Measurements from ENCODE around the gene FHIT. TPM values are rescaled to one million over a fixed set of nuclear protein-coding genes. Genes with fewer than 3 reads are reported as not detected.

The FHIT gene
- total RNA-seq, 2 experiments from 2014 or later = 9.6 to 9.7 TPM

DNA sequence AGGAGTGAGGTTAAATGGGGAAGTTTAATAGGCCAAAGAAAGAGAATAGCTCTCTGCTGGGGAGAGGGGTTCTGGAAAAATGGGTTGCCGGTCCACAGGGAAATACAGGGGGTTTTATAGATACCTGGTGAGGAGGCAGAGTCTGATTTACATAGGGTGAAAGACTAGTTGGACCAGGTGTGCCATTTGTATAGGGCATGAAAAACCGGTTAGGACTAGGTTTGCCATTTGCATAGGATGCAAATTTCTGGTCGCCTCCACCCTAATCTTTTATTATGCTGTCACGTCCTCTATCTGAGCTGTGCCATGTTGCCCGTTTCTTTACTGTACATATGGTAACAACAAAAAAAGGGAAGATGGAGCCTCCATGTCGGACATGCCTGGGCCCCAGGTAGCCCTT, 960.1 kb downstream of the FHIT start:
- Mint-ChIP-seq H3K27ac (no peak overlapping the region), H3K9me3 (no peaks in the 10 kb centered on the region), H3K36me3 (ENCODE audit: low read depth) (no peaks in the 10 kb centered on the region), H3K27me3 (no peaks in the 10 kb centered on the region), H3K4me3 (no peak overlapping the region), H3K4me1 (peaks cover 9% of the 10 kb centered on the region)
- POLR2A ChIA-PET = no interaction called here
- CTCF ChIA-PET = no interaction called here
- no peak for DNase-seq

DNA sequence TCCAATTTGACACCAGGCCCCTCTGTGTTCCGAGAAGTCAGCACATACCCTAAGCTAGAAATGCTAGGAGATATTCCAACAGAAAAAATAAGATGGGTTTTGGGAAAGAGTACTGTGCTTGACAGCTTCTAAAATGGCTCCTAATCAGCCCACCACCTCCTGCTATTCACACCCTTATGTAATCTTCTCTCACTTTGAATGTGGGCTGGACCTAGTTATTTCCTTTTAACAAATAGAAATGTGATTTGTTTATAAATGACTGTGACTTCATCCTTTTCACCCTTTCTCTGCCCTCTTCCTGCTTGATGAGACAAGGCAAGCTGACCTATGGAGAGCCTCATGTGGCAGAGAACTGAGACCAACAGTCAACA, 961.1 kb downstream of the FHIT start:
- CTCF ChIA-PET = no interaction called here
- POLR2A ChIA-PET = no interaction called here
- Mint-ChIP-seq H3K27ac (no peak overlapping the region), H3K36me3 (ENCODE audit: low read depth) (no peaks in the 10 kb centered on the region), H3K4me3 (no peak overlapping the region), H3K27me3 (no peaks in the 10 kb centered on the region), H3K4me1 (peaks cover 9% of the 10 kb centered on the region), H3K9me3 (no peaks in the 10 kb centered on the region)
- DNase-seq = no peak

DNA sequence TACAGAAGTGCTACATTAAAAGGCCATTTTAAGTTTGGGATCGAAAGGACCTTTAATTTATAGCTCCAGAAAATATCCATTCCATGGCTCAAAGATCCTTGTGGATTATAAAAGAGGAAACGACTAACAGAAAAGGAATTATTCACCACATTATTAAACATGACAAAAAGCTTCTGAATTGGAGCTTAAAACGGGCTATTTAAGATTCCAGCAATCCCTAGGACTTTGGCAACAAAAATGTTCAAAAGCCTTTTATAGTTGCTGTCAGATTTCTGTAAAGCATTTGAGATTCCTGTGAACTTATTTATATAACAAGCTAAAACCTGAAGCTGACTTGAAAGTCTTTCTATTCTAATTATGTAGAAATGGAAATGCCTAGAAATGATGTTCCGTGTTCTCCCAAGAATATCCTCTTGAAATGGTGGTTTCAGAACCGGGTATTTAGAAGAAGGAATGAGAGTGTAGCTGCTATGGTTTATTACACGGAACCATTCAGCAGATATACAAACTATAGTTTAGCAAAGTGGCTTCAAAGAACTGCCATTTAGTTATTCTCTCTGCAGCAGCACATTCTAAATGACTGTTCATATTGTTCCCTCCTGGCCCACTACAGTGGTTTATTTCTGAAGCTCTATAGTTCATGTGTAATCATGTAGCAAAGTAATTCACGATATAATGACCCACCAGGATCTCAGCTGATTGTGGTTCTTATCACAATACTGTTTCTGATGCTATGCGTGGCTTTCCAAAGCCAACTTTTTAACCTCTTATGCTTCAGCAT, 961.7 kb downstream of the FHIT start:
- CTCF ChIA-PET = no interaction called here
- no peaks in the 10 kb centered on the region for H3K27me3 Mint-ChIP-seq
- no peak for DNase-seq
- H3K9me3 Mint-ChIP-seq = no peaks in the 10 kb centered on the region
- H3K36me3 Mint-ChIP-seq (ENCODE audit: low read depth) = no peaks in the 10 kb centered on the region
- POLR2A ChIA-PET = no interaction called here
- H3K4me1 Mint-ChIP-seq = peaks cover 6% of the 10 kb centered on the region
- H3K4me3 Mint-ChIP-seq = no peak overlapping the region
- H3K27ac Mint-ChIP-seq = no peak overlapping the region

DNA sequence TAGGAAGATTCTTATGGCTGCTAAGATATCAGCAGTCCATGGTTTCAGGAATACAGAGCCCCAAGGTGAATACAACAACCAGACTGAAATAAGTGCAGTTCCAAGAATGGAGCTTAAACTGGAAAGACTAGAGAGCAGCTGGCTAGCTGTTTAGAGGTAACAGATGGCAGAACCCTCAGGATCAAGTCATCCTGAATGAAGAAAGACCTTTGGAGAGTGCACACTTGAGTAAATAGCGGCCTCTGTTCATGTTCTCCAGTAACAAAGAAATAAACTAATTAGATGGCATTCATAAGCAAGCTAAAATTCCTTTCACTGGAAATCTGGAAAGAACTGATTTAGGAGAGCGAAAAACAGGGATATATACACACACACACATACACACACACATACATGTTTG, 968.4 kb downstream of the FHIT start:
- no peaks in the 10 kb centered on the region for H3K27me3 Mint-ChIP-seq
- no peaks in the 10 kb centered on the region for H3K4me1 Mint-ChIP-seq
- DNase-seq = no peak
- H3K36me3 Mint-ChIP-seq (ENCODE audit: low read depth) = no peaks in the 10 kb centered on the region
- CTCF ChIA-PET = no interaction called here
- no peak overlapping the region for H3K27ac Mint-ChIP-seq
- POLR2A ChIA-PET = no interaction called here
- no peak overlapping the region for H3K4me3 Mint-ChIP-seq
- H3K9me3 Mint-ChIP-seq = no peaks in the 10 kb centered on the region

DNA sequence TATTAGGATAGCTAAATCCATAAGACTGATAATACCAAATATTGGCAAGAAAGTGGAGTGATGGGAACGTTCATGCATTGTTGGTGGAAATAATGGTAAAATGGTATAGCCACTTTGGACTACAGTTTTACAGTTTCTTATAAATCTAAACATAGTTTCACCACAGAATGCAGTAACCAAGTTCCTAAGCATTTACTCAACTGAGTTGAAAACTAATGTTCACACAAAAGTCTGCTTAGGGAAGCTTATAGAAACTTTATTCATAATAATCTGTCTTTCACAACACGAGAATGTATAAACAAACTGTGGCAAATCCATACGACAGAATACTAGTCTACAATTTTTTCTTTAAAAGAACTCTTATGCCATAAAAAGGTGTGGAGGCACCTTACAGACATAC, 969.3 kb downstream of the FHIT start:
- no peaks in the 10 kb centered on the region for H3K36me3 Mint-ChIP-seq (ENCODE audit: low read depth)
- no peak for DNase-seq
- H3K4me1 Mint-ChIP-seq = no peaks in the 10 kb centered on the region
- ChIA-PET POLR2A (no interaction called here), CTCF (no interaction called here)
- H3K9me3 Mint-ChIP-seq = peaks cover 2% of the 10 kb centered on the region
- no peak overlapping the region for H3K27ac Mint-ChIP-seq
- no peaks in the 10 kb centered on the region for H3K27me3 Mint-ChIP-seq
- H3K4me3 Mint-ChIP-seq = no peak overlapping the region

DNA sequence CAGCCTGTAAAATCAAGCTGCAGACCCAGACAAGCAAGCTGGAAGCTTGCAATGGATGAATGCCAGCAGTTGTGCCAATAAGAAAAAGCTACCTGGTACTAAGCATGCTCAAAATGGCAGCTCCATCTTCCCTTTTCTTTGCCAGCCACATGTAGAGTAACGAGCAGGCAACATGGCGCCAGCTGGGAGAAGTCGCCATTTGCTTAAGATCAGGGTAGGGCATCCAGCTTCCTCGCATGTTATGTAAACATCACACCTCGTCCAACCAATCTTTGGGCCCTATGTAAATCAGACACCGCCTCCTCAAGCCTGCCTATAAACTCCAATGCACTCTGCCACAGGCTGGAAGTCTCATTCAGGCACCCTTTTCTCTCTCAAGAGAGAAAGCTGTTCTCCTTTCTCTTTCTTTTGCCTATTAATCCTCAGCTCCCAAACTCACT, 973.9 kb downstream of the FHIT start:
- DNase-seq = no peak
- no peaks in the 10 kb centered on the region for H3K27me3 Mint-ChIP-seq
- H3K4me1 Mint-ChIP-seq = no peaks in the 10 kb centered on the region
- H3K36me3 Mint-ChIP-seq (ENCODE audit: low read depth) = peaks cover 3% of the 10 kb centered on the region
- H3K27ac Mint-ChIP-seq = no peak overlapping the region
- no peak overlapping the region for H3K4me3 Mint-ChIP-seq
- H3K9me3 Mint-ChIP-seq = peaks cover 10% of the 10 kb centered on the region
- CTCF ChIA-PET = no interaction called here
- POLR2A ChIA-PET = no interaction called here

DNA sequence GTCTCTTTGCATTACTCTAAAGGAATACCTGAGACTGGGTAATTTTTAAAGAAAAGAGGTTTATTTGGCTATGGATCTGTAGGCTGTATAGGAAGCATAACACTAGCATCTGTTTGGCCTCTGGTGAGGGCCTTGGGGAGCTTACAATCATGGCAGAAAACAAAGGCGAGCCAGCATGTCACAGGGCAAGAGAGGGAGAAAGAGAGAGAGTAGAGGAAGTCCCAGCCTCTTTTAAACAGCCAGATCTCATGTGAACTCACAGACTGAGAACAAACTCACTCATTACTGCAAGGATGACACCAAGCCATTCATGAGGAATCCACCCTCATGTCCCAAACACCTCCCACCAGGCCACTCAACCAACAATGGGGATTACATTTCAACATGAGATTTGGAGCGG, 974.6 kb downstream of the FHIT start:
- no peaks in the 10 kb centered on the region for H3K4me1 Mint-ChIP-seq
- no peak for DNase-seq
- peaks cover 10% of the 10 kb centered on the region for H3K9me3 Mint-ChIP-seq
- POLR2A ChIA-PET = no interaction called here
- no peak overlapping the region for H3K27ac Mint-ChIP-seq
- no peak overlapping the region for H3K4me3 Mint-ChIP-seq
- H3K27me3 Mint-ChIP-seq = no peaks in the 10 kb centered on the region
- H3K36me3 Mint-ChIP-seq (ENCODE audit: low read depth) = peaks cover 3% of the 10 kb centered on the region
- CTCF ChIA-PET = no interaction called here

DNA sequence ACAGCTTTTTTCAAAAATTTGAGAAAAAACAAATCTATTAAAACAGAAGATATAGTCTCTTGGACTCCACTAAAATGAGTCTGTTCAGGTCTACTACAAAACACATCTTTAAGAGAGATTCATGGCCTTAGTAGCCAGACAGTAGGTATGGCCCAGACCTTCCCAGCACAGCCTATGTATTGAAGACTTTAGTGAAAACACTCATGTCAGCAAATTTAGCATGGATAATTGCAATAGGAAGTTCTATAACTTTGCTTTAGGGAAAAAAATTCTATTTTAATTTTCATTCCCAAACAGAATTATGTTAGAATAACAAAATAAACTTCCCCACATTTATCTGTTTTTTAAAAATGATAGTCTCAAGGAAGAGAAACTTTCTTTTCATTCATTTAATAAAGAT, 976.6 kb downstream of the FHIT start:
- H3K27me3 Mint-ChIP-seq = no peaks in the 10 kb centered on the region
- ChIA-PET POLR2A (no interaction called here), CTCF (no interaction called here)
- no peak overlapping the region for H3K27ac Mint-ChIP-seq
- H3K4me3 Mint-ChIP-seq = no peak overlapping the region
- peaks cover 3% of the 10 kb centered on the region for H3K36me3 Mint-ChIP-seq (ENCODE audit: low read depth)
- peaks cover 10% of the 10 kb centered on the region for H3K9me3 Mint-ChIP-seq
- no peaks in the 10 kb centered on the region for H3K4me1 Mint-ChIP-seq
- DNase-seq = no peak

DNA sequence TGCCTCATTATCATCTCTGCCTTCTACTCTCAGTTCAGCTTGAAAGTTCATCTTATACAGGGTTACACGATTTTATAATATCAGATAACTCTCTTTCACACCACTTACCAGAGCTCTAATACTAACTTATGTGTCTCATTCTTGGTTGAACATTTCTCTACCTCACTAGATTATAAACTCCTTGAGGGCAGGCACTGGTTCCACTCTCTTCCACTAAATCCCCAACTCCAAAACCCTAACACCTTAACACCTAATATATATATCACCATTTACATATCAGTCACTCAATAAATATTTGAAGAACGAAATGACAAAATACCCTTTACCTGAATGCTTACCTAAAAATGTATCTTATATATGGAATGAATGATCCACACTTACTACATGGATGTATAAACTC, 977.2 kb downstream of the FHIT start:
- ChIA-PET POLR2A (no interaction called here), CTCF (no interaction called here)
- H3K36me3 Mint-ChIP-seq (ENCODE audit: low read depth) = peaks cover 3% of the 10 kb centered on the region
- H3K9me3 Mint-ChIP-seq = peaks cover 10% of the 10 kb centered on the region
- no peaks in the 10 kb centered on the region for H3K27me3 Mint-ChIP-seq
- H3K27ac Mint-ChIP-seq = no peak overlapping the region
- no peak for DNase-seq
- H3K4me1 Mint-ChIP-seq = no peaks in the 10 kb centered on the region
- H3K4me3 Mint-ChIP-seq = no peak overlapping the region

DNA sequence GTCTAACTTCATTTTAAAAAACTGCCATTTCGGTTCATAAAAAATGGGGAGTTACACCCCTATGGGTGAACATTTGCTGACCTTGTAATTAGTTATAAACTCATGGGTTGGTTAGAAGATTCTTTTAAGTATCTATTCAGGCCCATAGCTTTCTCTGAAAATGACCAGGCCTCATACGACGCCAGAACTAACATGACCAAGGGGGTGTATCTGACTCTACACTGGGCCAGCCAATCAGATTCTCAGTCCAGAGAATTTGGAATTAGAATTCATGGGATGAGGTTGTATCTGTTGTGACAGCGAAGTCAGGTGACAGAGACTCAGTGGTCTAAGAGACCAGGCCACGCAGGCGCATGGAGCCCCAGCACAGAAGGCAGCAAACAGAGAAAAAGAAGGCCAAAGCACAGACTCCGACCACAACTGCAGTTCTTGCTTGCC, 981.4 kb downstream of the FHIT start:
- ChIA-PET CTCF (no interaction called here), POLR2A (no interaction called here)
- H3K4me1 Mint-ChIP-seq = no peaks in the 10 kb centered on the region
- H3K9me3 Mint-ChIP-seq = no peaks in the 10 kb centered on the region
- H3K4me3 Mint-ChIP-seq = no peak overlapping the region
- no peak overlapping the region for H3K27ac Mint-ChIP-seq
- no peaks in the 10 kb centered on the region for H3K36me3 Mint-ChIP-seq (ENCODE audit: low read depth)
- DNase-seq = no peak
- H3K27me3 Mint-ChIP-seq = no peaks in the 10 kb centered on the region

DNA sequence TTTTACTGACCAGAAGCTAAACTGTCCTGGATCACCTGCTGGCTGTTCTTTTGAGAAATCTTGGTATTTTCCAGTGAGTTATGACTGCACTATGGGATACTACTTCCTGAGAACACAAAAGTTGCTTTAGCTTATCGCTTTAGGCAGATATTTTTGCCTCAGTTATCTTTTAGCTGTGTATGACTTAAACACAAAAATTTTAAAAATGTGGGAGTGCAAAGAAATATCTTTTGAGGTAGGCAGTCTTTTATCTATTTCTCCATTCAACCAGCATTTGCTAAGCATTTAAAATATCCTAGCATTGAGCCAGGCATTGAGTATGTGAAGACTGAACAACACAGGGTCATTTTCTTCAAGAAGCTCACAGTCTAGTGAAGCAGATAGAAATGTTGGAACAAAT, 981.9 kb downstream of the FHIT start:
- H3K36me3 Mint-ChIP-seq (ENCODE audit: low read depth) = no peaks in the 10 kb centered on the region
- no peak overlapping the region for H3K27ac Mint-ChIP-seq
- H3K4me1 Mint-ChIP-seq = no peaks in the 10 kb centered on the region
- H3K9me3 Mint-ChIP-seq = no peaks in the 10 kb centered on the region
- no peaks in the 10 kb centered on the region for H3K27me3 Mint-ChIP-seq
- H3K4me3 Mint-ChIP-seq = no peak overlapping the region
- POLR2A ChIA-PET = no interaction called here
- CTCF ChIA-PET = no interaction called here
- DNase-seq = no peak

DNA sequence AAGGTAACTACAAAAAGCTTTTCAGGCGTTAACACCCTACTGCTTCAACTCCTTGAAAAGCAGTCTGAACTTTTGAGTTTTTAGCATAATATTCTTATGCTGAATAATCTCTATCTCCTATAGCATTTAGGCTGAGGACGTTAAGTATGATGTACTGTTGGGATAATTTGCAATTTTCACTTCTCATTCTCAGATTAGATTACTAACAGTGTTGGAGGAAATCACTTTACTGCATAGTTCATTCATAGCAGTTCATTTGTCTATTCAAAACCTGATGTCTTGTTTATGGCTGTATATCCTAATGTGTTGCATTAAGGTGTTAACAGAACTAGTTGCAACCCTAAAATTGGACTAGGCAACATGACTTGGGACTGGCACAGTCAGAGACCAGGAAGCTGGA, 983.1 kb downstream of the FHIT start:
- CTCF ChIA-PET = no interaction called here
- no peak for DNase-seq
- POLR2A ChIA-PET = no interaction called here
- H3K4me3 Mint-ChIP-seq = no peak overlapping the region
- no peaks in the 10 kb centered on the region for H3K4me1 Mint-ChIP-seq
- H3K27me3 Mint-ChIP-seq = no peaks in the 10 kb centered on the region
- no peaks in the 10 kb centered on the region for H3K9me3 Mint-ChIP-seq
- no peaks in the 10 kb centered on the region for H3K36me3 Mint-ChIP-seq (ENCODE audit: low read depth)
- no peak overlapping the region for H3K27ac Mint-ChIP-seq

DNA sequence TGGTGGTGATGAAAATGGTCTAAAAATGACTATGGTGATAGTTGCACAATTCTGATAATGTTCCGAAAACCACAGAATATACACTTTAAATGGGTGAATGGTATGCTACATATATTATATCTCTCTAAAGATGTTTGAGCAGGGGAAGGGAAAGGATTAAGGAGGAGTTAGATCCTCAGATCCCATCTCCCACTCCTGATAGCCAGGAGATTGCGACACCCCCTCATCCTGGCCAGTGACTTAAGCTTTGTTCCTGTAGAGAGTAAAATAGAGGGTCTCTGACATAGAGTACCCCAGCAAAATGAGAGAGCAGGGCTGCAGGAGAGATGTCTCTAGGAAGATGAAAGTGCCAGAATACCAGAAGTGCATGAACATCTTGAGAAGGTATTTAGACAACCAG, 984.8 kb downstream of the FHIT start:
- no peak overlapping the region for H3K27ac Mint-ChIP-seq
- POLR2A ChIA-PET = no interaction called here
- CTCF ChIA-PET = no interaction called here

DNA sequence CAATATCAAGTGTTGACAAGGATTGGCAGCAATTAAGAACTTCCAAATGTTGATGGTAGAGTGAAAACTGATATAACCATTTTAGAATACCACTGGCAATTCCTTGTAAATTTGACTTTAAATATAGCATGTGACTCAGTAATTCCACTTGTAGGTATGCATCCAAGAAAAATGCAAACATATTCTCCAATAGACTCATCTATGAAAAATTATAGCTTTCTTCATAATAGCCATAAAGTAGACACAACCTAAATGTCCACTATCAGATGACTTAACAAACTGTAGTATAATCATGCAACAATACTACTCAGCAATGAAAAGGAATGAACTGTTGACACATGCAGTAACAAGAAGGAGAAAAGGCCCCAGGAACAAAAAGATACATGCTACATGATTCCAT, 988.1 kb downstream of the FHIT start:
- no peaks in the 10 kb centered on the region for H3K4me1 Mint-ChIP-seq
- DNase-seq = no peak
- no peaks in the 10 kb centered on the region for H3K27me3 Mint-ChIP-seq
- no peaks in the 10 kb centered on the region for H3K36me3 Mint-ChIP-seq (ENCODE audit: low read depth)
- POLR2A ChIA-PET = no interaction called here
- no peak overlapping the region for H3K27ac Mint-ChIP-seq
- no peak overlapping the region for H3K4me3 Mint-ChIP-seq
- H3K9me3 Mint-ChIP-seq = no peaks in the 10 kb centered on the region
- CTCF ChIA-PET = no interaction called here

More for the DNA sequence above, 984.8 kb downstream of the FHIT start:
- Mint-ChIP-seq H3K4me1 (no peaks in the 10 kb centered on the region), H3K27me3 (no peaks in the 10 kb centered on the region), H3K9me3 (no peaks in the 10 kb centered on the region), H3K36me3 (ENCODE audit: low read depth) (no peaks in the 10 kb centered on the region), H3K4me3 (no peak overlapping the region)
- no peak for DNase-seq

DNA sequence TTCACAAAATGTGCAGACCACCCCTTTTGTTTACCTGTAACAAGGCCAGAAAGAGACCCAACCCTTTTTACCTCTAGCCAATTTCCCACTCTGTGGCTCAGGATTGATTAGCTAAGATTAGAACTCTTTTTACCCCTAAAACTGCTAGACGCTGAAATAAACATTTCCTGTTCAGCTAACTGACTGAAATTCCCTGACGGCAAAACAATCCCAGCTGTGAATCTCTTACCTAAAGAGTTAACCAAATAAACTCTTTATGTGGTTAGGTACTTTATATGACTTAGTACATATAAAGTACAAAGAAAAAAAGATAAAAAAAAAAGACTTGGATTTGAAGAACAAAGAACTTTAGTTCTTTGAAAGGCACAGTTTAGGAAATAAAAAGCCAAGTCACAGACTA, 988.7 kb downstream of the FHIT start:
- Mint-ChIP-seq H3K9me3 (no peaks in the 10 kb centered on the region), H3K27me3 (no peaks in the 10 kb centered on the region), H3K4me1 (no peaks in the 10 kb centered on the region), H3K4me3 (no peak overlapping the region), H3K27ac (no peak overlapping the region), H3K36me3 (ENCODE audit: low read depth) (no peaks in the 10 kb centered on the region)
- ChIA-PET CTCF (no interaction called here), POLR2A (no interaction called here)
- no peak for DNase-seq
